Cardiac muscle cell (in vitro differentiated cells and primary cell): ENCODE measurements around the gene MAP3K2. TPM values are rescaled to one million over a fixed set of nuclear protein-coding genes. Genes with fewer than 3 reads are reported as not detected.
A peak's percentile ranks its signal among the peaks of the same experiment; 100 is the strongest.

Experiments used
- DNase-seq, 2 donors: peaks; one replicate each; pipeline versions ENCODE4 v3.0.0 to v3.0.0-alpha.2; 2010 to 2017; ENCODE audit warnings: low read depth in 1 of 2, low spot score in 1 of 2
- H3K27ac ChIP-seq: fragments of 200-600 bp; sonication (generic); 2 replicates; pipeline ENCODE4 v1.5.1; 2016
- H3K27me3 ChIP-seq: fragments of 200-600 bp; sonication (generic); 2 replicates; pipeline ENCODE4 v1.6.0; 2016; ENCODE audit warnings: control low read depth
- H3K36me3 ChIP-seq: fragments of 200-600 bp; sonication (generic); 2 replicates; pipeline ENCODE4 v1.5.1; 2016; ENCODE audit warnings: control low read depth
- H3K4me1 ChIP-seq: fragments of 200-600 bp; sonication (generic); 2 replicates; pipeline ENCODE4 v1.8.1; 2017; ENCODE audit warnings: low read depth, mild to moderate bottlenecking, mixed run types
- H3K4me3 ChIP-seq: fragments of 200-600 bp; sonication (generic); 2 replicates; pipeline ENCODE4 v1.5.1; 2016; ENCODE audit warnings: mild to moderate bottlenecking
- H3K9me3 ChIP-seq: fragments of 200-600 bp; sonication (generic); 2 replicates; pipeline ENCODE4 v1.5.1; 2017; ENCODE audit warnings: low read depth, mild to moderate bottlenecking, control low read depth
- CTCF ChIP-seq: IDR thresholded peaks from 2 replicates; pipeline ENCODE4 v1.5.1; 2012; ENCODE audit warnings: low read depth, mild to moderate bottlenecking, low read length
- polyA plus RNA-seq: library from polyadenylated mRNA; unstranded; fragments of >200 nt; fragmentation: Nextera tagmentation; extraction: Ambion mirVana; gene quantifications from 2 replicates; pipeline ENCODE4 v1.2.1, GENCODE V29; 2016
- total RNA-seq: library from RNA; depleted of rRNA; stranded (reverse); fragments of >200 nt; gene quantifications from 2 replicates; pipeline ENCODE4 v1.2.3, GENCODE V29; 2016

MAP3K2 gene
- total and polyA plus RNA-seq, 2 experiments from 2014 or later = 36.6 to 40.2 TPM

- Histone ChIP-seq H3K4me3 (no peak overlapping the region), H3K9me3 (no peaks in the 10 kb centered on the region), H3K36me3 (peaks cover 22% of the 10 kb centered on the region), H3K27me3 (no peaks in the 10 kb centered on the region), H3K4me1 (no peaks in the 10 kb centered on the region), H3K27ac (no peak overlapping the region)
- TF ChIP-seq CTCF = no peak
- peak in 1 of 2 donors; percentile 4 for DNase-seq
Observed at GRCh38 chr2:127254386-127254981, 133.3 kb downstream of the MAP3K2 start.

Other genes starting within 250 kb of the MAP3K2 start
- 1.5 and 1.6 TPM in 2 replicates for gene CYP27C1, start 167.7 kb downstream of the MAP3K2 start, total RNA-seq
- gene CYP27C1, start 167.7 kb downstream of the MAP3K2 start, polyA plus RNA-seq = 3.4 and 3.6 TPM in 2 replicates
- 44.3 and 54.8 TPM in 2 replicates for gene ERCC3, start 93.8 kb downstream of the MAP3K2 start, total RNA-seq
- gene ERCC3, start 93.8 kb downstream of the MAP3K2 start, polyA plus RNA-seq = 46.0 and 50.0 TPM in 2 replicates
- not detected in 2 replicates for gene PROC, start 30.5 kb upstream of the MAP3K2 start, total RNA-seq
- not detected in 2 replicates for gene PROC, start 30.5 kb upstream of the MAP3K2 start, polyA plus RNA-seq
- gene IWS1, start 138.5 kb upstream of the MAP3K2 start, total RNA-seq = 47.2 and 55.6 TPM in 2 replicates
- gene IWS1, start 138.5 kb upstream of the MAP3K2 start, polyA plus RNA-seq = 52.4 and 53.8 TPM in 2 replicates
- 0.06 TPM in 1 of 2 replicates, not detected in the other for gene MYO7B, start 147.7 kb upstream of the MAP3K2 start, total RNA-seq
- 0.12 TPM in 1 of 2 replicates, not detected in the other for gene MYO7B, start 147.7 kb upstream of the MAP3K2 start, polyA plus RNA-seq